HepG2 (cell line): Measurements from ENCODE around the gene FAM50A. TPM values are rescaled to one million over a fixed set of nuclear protein-coding genes. Genes with fewer than 3 reads are reported as not detected.

Source experiments
- ATAC-seq: fragments of 200-7000 bp; cut with Tn5 transposase; 3 replicates; pipeline ENCODE4 v1.9.1; 2020; ENCODE audit warnings: mild to moderate bottlenecking, moderate library complexity
- BruUV-seq: library from RNA; stranded (reverse); fragments of 400-500 nt; replicated peaks from 2 replicates; lab custom pipeline; 2021; lab: Mats Ljungman, UMichigan
- CTCF ChIA-PET: fragments of 300-600 bp; formaldehyde crosslinking; extraction: SDS; loops from one replicate; lab custom pipeline; 2021; ENCODE audit warnings: low total read pairs, inconsistent platforms, low intra/inter-chr PET ratio; lab: Yijun Ruan, JAX
- POLR2A ChIA-PET: fragments of 350-600 bp; sonication (Branson Sonifier 250); formaldehyde crosslinking; loops from one replicate; lab custom pipeline; 2020; ENCODE audit warnings: antibody characterized with exemption, inconsistent platforms; lab: Yijun Ruan, JAX
- DNase-seq: peaks from one replicate; pipeline ENCODE4 v3.0.0-alpha.2; 2015; ENCODE audit warnings: low spot score
- FAIRE-seq: peaks from 3 replicates; lab custom pipeline; 2011; peaks lifted over from hg19 to GRCh38; lab: Jason Lieb, UNC
- H2AFZ ChIP-seq: one replicate; pipeline ENCODE4 v1.6.1; 2011; ENCODE audit warnings: low read length, inconsistent platforms
- H3K27ac ChIP-seq: fragments of 300-600 bp; 3 replicates; pipeline ENCODE4 v1.8.0; 2011; ENCODE audit warnings: mixed run types, mild to moderate bottlenecking, mixed read lengths, low read length, inconsistent platforms; ENCODE audit not compliant: insufficient read depth; ENCODE audit errors: extremely low read length
- H3K27me3 ChIP-seq, 2 experiments: fragments of 200-600 bp in 1 of 2; 2 replicates in 1 of 2; 3 replicates in 1 of 2; pipeline versions ENCODE4 v1.6.0 to v1.8.0; 2011; ENCODE audit warnings: low read length in 2 of 2, mild to moderate bottlenecking in 2 of 2, moderate library complexity in 2 of 2, inconsistent platforms in 1 of 2; ENCODE audit not compliant: insufficient read depth in 2 of 2, control insufficient read depth in 1 of 2
- H3K36me3 ChIP-seq, 2 experiments: fragments of 200-600 bp in 1 of 2; replicated peaks in 1 of 2; 2 replicates in 1 of 2; 3 replicates in 1 of 2; pipeline versions ENCODE4 v1.5.1 to v1.8.0; 2011; ENCODE audit warnings: low read length in 2 of 2, inconsistent platforms in 1 of 2; ENCODE audit not compliant: insufficient read depth in 2 of 2, control insufficient read depth in 1 of 2
- H3K4me1 ChIP-seq: 2 replicates; pipeline ENCODE4 v1.5.1; 2012; ENCODE audit warnings: low read length, inconsistent platforms; ENCODE audit not compliant: insufficient read depth
- H3K4me2 ChIP-seq: 2 replicates; pipeline ENCODE4 v1.6.0; 2011; ENCODE audit warnings: low read depth, low read length, inconsistent platforms
- H3K4me3 ChIP-seq, 3 experiments: fragments of 200-600 bp in 1 of 3; sonication (generic), shearing (Covaris generic) in 1 of 3; replicated peaks in 1 of 3; 2 replicates each; pipeline ENCODE4 v1.5.1; 2011 to 2016; ENCODE audit warnings: low read length in 3 of 3, inconsistent platforms in 2 of 3, low read depth in 2 of 3, mild to moderate bottlenecking in 2 of 3, control low read depth in 1 of 3, mixed read lengths in 1 of 3; ENCODE audit not compliant: insufficient read depth in 1 of 3
- H3K79me2 ChIP-seq: one replicate; pipeline ENCODE4 v1.6.1; 2011; ENCODE audit warnings: low read length, inconsistent platforms; ENCODE audit not compliant: insufficient read depth
- H3K9ac ChIP-seq: 2 replicates; pipeline ENCODE4 v1.6.0; 2011; ENCODE audit warnings: mild to moderate bottlenecking, low read depth, low read length, inconsistent platforms; ENCODE audit not compliant: insufficient read depth
- H3K9me3 ChIP-seq: 2 replicates; pipeline ENCODE4 v1.5.1; 2012; ENCODE audit warnings: mild to moderate bottlenecking, low read length
- H4K20me1 ChIP-seq: 2 replicates; pipeline ENCODE4 v1.6.0; 2011; ENCODE audit warnings: inconsistent platforms, mild to moderate bottlenecking, low read length, moderate library complexity; ENCODE audit not compliant: insufficient read depth
- ATM ChIP-seq: fragments of 450-650 bp; IDR thresholded peaks from 2 replicates; pipeline ENCODE4 v1.7.1; 2017; ENCODE audit warnings: mild to moderate bottlenecking, borderline replicate concordance
- MYNN ChIP-seq: sonication (generic); formaldehyde crosslinking; IDR thresholded peaks from 2 replicates; pipeline ENCODE4 v1.4.0; 2020; ENCODE audit warnings: mild to moderate bottlenecking, low read depth, missing genetic modification reagents
- RFX3 ChIP-seq: IDR thresholded peaks from 2 replicates; pipeline ENCODE4 v1.6.1; 2016; ENCODE audit warnings: missing biosample characterization, missing genetic modification reagents
- TRIM24 ChIP-seq: sonication (generic); formaldehyde crosslinking; IDR thresholded peaks from 2 replicates; pipeline ENCODE4 v1.8.0; 2022; ENCODE audit warnings: mild to moderate bottlenecking, missing genetic modification reagents
- ZFP82 ChIP-seq: sonication (generic); formaldehyde crosslinking; IDR thresholded peaks from 2 replicates; pipeline ENCODE4 v1.5.1; 2020; ENCODE audit warnings: mild to moderate bottlenecking, missing genetic modification reagents, borderline replicate concordance
- ZNF12 ChIP-seq: sonication (generic); formaldehyde crosslinking; IDR thresholded peaks from 2 replicates; pipeline ENCODE4 v1.5.0; 2020; ENCODE audit warnings: missing genetic modification reagents
- WGBS: methylation state at CpG from one replicate; pipeline ENCODE4 v1.1.6; 2017; ENCODE audit warnings: low lambda C conversion rate; 5-methylcytosine and 5-hydroxymethylcytosine counted together
- in situ Hi-C: cut with HindIII; loops from 2 replicates; pipeline ENCODE4 v1.10.0; 2017; ENCODE audit warnings: low pct_unique_long_range_greater_than_20kb; ENCODE audit not compliant: extremely low pct_ligation_motif_present
- intact Hi-C: fragments of 100-400 bp; cut with micrococcal nuclease; formaldehyde crosslinking; loops from one replicate; pipeline ENCODE4 v1.10.0; 2022; ENCODE audit not compliant: unreplicated experiment
- polyA plus RNA-seq, 8 experiments: library from polyadenylated mRNA; depleted of rRNA in 3 of 8; stranded (reverse) in 7 of 8; unstranded in 1 of 8; fragments of >200 nt; fragmentation: Illumina TruSeq in 4 of 8; extraction: Trizol in 4 of 8; gene quantifications; 2 replicates each; pipeline versions ENCODE4 v1.2.1 to v1.2.3, GENCODE V29; 2011 to 2016; ENCODE audit warnings: low read depth in 4 of 8, missing spikeins in 1 of 8, mixed read lengths in 1 of 8; ENCODE audit not compliant: insufficient read depth in 1 of 8
- total RNA-seq, 5 experiments: library from RNA; depleted of rRNA; stranded (reverse); fragments of >200 nt; fragmentation: Illumina TruSeq; extraction: Trizol; gene quantifications; 2 replicates each; pipeline ENCODE4 v1.2.3, GENCODE V29; 2016; ENCODE audit warnings: low read depth in 1 of 5
- TF ChIP-seq, protein P1 (sequence below): sonication (generic); formaldehyde crosslinking; IDR thresholded peaks from 2 replicates; pipeline ENCODE4 v1.4.0; 2020; ENCODE audit warnings: missing genetic modification reagents
- TF ChIP-seq, protein P2 (sequence below): sonication (generic); formaldehyde crosslinking; IDR thresholded peaks from 2 replicates; pipeline ENCODE4 v1.8.1; 2023; ENCODE audit warnings: mild to moderate bottlenecking, missing genetic modification reagents, borderline replicate concordance
- TF ChIP-seq, protein P3 (sequence below): sonication (generic); formaldehyde crosslinking; IDR thresholded peaks from 2 replicates; pipeline ENCODE4 v1.9.0; 2021; ENCODE audit warnings: missing genetic modification reagents, mild to moderate bottlenecking, borderline replicate concordance
- TF ChIP-seq, protein P4 (sequence below): sonication (generic); formaldehyde crosslinking; IDR thresholded peaks from 2 replicates; pipeline ENCODE4 v1.9.0; 2021; ENCODE audit warnings: mild to moderate bottlenecking, missing genetic modification reagents

FAM50A gene
- total and polyA plus RNA-seq, 2 of the 13 experiments (the other 11 are each of a cell fraction or from before 2014, with no cell fraction given) = 30.7 to 40.7 TPM

DNA sequence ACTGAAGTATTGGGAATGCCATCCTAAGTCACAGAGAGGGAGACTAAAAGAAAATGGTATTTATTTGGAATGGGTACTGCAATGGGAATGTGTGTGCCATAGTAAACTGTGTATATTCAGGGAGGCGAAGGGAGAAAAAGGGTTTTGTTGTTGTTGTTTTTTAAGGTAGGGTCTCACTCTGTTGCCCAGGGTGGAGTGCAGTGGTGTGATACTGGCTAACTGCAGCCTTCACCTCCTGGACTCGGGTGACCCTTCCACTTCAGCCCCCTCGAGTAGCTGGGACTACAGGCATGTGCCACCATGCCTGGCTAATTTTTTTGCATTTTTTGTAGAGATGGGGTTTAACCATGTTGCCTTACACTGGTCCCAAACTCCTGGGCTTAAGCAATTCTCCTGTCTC lies 50.8 kb downstream of the FAM50A start:
- in situ Hi-C loops = no loop called here
- Histone ChIP-seq H2AFZ (no peak overlapping the region), H3K79me2 (no peaks in the 10 kb centered on the region), H3K27me3 (no peaks in the 10 kb centered on the region), H3K4me3 (no peak overlapping the region), H3K9me3 (no peaks in the 10 kb centered on the region), H3K9ac (no peak overlapping the region), H3K27ac (no peak overlapping the region), H3K4me2 (no peak overlapping the region), H3K36me3 (no peaks in the 10 kb centered on the region), H4K20me1 (no peaks in the 10 kb centered on the region), H3K4me1 (peaks cover under 1% of the 10 kb centered on the region; the same call in 1 of the 2 replicates)
- ChIA-PET CTCF (no interaction called here), POLR2A (no interaction called here)
- no TSS peak for BruUV-seq
- DNase-seq (no peak), FAIRE-seq (no peak), ATAC-seq (no peak)
- WGBS = 66% methylated on average over 2 of the region's 3 CpGs
- intact Hi-C loops = no loop called here
- TF ChIP-seq, protein P1, sequence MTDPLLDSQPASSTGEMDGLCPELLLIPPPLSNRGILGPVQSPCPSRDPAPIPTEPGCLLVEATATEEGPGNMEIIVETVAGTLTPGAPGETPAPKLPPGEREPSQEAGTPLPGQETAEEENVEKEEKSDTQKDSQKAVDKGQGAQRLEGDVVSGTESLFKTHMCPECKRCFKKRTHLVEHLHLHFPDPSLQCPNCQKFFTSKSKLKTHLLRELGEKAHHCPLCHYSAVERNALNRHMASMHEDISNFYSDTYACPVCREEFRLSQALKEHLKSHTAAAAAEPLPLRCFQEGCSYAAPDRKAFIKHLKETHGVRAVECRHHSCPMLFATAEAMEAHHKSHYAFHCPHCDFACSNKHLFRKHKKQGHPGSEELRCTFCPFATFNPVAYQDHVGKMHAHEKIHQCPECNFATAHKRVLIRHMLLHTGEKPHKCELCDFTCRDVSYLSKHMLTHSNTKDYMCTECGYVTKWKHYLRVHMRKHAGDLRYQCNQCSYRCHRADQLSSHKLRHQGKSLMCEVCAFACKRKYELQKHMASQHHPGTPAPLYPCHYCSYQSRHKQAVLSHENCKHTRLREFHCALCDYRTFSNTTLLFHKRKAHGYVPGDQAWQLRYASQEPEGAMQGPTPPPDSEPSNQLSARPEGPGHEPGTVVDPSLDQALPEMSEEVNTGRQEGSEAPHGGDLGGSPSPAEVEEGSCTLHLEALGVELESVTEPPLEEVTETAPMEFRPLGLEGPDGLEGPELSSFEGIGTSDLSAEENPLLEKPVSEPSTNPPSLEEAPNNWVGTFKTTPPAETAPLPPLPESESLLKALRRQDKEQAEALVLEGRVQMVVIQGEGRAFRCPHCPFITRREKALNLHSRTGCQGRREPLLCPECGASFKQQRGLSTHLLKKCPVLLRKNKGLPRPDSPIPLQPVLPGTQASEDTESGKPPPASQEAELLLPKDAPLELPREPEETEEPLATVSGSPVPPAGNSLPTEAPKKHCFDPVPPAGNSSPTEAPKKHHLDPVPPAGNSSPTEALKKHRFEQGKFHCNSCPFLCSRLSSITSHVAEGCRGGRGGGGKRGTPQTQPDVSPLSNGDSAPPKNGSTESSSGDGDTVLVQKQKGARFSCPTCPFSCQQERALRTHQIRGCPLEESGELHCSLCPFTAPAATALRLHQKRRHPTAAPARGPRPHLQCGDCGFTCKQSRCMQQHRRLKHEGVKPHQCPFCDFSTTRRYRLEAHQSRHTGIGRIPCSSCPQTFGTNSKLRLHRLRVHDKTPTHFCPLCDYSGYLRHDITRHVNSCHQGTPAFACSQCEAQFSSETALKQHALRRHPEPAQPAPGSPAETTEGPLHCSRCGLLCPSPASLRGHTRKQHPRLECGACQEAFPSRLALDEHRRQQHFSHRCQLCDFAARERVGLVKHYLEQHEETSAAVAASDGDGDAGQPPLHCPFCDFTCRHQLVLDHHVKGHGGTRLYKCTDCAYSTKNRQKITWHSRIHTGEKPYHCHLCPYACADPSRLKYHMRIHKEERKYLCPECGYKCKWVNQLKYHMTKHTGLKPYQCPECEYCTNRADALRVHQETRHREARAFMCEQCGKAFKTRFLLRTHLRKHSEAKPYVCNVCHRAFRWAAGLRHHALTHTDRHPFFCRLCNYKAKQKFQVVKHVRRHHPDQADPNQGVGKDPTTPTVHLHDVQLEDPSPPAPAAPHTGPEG (CRISPR knock-in tag) = no peak
- TF ChIP-seq ZFP82 (CRISPR knock-in tag) (no peak), ATM (no peak), ZNF12 (no peak), RFX3 (CRISPR knock-in tag) (no peak), MYNN (no peak), TRIM24 (CRISPR knock-in tag) (no peak)
- TF ChIP-seq, protein P2, sequence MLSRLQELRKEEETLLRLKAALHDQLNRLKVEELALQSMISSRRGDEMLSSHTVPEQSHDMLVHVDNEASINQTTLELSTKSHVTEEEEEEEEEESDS = no peak
- TF ChIP-seq, protein P3, sequence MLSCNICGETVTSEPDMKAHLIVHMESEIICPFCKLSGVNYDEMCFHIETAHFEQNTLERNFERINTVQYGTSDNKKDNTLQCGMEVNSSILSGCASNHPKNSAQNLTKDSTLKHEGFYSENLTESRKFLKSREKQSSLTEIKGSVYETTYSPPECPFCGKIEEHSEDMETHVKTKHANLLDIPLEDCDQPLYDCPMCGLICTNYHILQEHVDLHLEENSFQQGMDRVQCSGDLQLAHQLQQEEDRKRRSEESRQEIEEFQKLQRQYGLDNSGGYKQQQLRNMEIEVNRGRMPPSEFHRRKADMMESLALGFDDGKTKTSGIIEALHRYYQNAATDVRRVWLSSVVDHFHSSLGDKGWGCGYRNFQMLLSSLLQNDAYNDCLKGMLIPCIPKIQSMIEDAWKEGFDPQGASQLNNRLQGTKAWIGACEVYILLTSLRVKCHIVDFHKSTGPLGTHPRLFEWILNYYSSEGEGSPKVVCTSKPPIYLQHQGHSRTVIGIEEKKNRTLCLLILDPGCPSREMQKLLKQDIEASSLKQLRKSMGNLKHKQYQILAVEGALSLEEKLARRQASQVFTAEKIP (CRISPR knock-in tag) = no peak
- TF ChIP-seq, protein P4, sequence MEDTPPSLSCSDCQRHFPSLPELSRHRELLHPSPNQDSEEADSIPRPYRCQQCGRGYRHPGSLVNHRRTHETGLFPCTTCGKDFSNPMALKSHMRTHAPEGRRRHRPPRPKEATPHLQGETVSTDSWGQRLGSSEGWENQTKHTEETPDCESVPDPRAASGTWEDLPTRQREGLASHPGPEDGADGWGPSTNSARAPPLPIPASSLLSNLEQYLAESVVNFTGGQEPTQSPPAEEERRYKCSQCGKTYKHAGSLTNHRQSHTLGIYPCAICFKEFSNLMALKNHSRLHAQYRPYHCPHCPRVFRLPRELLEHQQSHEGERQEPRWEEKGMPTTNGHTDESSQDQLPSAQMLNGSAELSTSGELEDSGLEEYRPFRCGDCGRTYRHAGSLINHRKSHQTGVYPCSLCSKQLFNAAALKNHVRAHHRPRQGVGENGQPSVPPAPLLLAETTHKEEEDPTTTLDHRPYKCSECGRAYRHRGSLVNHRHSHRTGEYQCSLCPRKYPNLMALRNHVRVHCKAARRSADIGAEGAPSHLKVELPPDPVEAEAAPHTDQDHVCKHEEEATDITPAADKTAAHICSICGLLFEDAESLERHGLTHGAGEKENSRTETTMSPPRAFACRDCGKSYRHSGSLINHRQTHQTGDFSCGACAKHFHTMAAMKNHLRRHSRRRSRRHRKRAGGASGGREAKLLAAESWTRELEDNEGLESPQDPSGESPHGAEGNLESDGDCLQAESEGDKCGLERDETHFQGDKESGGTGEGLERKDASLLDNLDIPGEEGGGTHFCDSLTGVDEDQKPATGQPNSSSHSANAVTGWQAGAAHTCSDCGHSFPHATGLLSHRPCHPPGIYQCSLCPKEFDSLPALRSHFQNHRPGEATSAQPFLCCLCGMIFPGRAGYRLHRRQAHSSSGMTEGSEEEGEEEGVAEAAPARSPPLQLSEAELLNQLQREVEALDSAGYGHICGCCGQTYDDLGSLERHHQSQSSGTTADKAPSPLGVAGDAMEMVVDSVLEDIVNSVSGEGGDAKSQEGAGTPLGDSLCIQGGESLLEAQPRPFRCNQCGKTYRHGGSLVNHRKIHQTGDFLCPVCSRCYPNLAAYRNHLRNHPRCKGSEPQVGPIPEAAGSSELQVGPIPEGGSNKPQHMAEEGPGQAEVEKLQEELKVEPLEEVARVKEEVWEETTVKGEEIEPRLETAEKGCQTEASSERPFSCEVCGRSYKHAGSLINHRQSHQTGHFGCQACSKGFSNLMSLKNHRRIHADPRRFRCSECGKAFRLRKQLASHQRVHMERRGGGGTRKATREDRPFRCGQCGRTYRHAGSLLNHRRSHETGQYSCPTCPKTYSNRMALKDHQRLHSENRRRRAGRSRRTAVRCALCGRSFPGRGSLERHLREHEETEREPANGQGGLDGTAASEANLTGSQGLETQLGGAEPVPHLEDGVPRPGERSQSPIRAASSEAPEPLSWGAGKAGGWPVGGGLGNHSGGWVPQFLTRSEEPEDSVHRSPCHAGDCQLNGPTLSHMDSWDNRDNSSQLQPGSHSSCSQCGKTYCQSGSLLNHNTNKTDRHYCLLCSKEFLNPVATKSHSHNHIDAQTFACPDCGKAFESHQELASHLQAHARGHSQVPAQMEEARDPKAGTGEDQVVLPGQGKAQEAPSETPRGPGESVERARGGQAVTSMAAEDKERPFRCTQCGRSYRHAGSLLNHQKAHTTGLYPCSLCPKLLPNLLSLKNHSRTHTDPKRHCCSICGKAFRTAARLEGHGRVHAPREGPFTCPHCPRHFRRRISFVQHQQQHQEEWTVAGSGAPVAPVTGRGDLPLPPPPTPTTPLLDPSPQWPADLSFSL (CRISPR knock-in tag) = no peak
